HEK293T (cell line): ENCODE results near the gene CASKIN1.
"Not testable (repeated sequence)": the region's sequence is repeated elsewhere in the genome, so short reads cannot be mapped to it uniquely, and the experiment has no call there.

Experiments used
- CTCF ChIA-PET: fragments of 350-600 bp; formaldehyde crosslinking; extraction: SDS; loops from one replicate; lab custom pipeline; 2021; ENCODE audit warnings: antibody characterized with exemption, inconsistent platforms; lab: Yijun Ruan, JAX
- POLR2A ChIA-PET: fragments of 350-600 bp; formaldehyde crosslinking; extraction: SDS; loops from one replicate; lab custom pipeline; 2020; ENCODE audit warnings: antibody characterized with exemption, inconsistent platforms; lab: Yijun Ruan, JAX
- DNase-seq: peaks from one replicate; pipeline ENCODE4 v3.0.0; 2012; ENCODE audit warnings: mixed read lengths; ENCODE audit errors: extremely low spot score
- ARNT ChIP-seq: fragments of 450-650 bp; IDR thresholded peaks from 2 replicates; pipeline ENCODE4 v1.6.1; 2017; ENCODE audit warnings: mild to moderate bottlenecking
- BHLHE40 ChIP-seq: fragments of 450-650 bp; IDR thresholded peaks from 2 replicates; pipeline ENCODE4 v1.6.1; 2016; ENCODE audit warnings: mild to moderate bottlenecking, moderate library complexity, borderline replicate concordance
- CTBP1 ChIP-seq: fragments of 450-650 bp; IDR thresholded peaks from 2 replicates; pipeline ENCODE4 v1.6.1; 2016; ENCODE audit warnings: borderline replicate concordance
- ELF4 ChIP-seq: fragments of 450-650 bp; IDR thresholded peaks from 2 replicates; pipeline ENCODE4 v1.6.1; 2017; ENCODE audit warnings: antibody characterized with exemption
- FOXA1 ChIP-seq: fragments of 450-650 bp; IDR thresholded peaks from 2 replicates; pipeline ENCODE4 v1.6.1; 2016; ENCODE audit warnings: mild to moderate bottlenecking
- FOXK2 ChIP-seq: fragments of 450-650 bp; IDR thresholded peaks from 2 replicates; pipeline ENCODE4 v1.6.1; 2016; ENCODE audit warnings: mild to moderate bottlenecking
- FOXM1 ChIP-seq: fragments of 450-650 bp; IDR thresholded peaks from 2 replicates; pipeline ENCODE4 v1.6.1; 2017; ENCODE audit warnings: mild to moderate bottlenecking, borderline replicate concordance
- HDGF ChIP-seq: fragments of 450-650 bp; IDR thresholded peaks from 2 replicates; pipeline ENCODE4 v1.6.1; 2017; ENCODE audit warnings: antibody characterized with exemption, borderline replicate concordance
- L3MBTL2 ChIP-seq: fragments of 450-650 bp; conservative IDR thresholded peaks from 2 replicates; pipeline ENCODE4 v1.6.1; 2016; ENCODE audit warnings: mild to moderate bottlenecking
- LEF1 ChIP-seq: fragments of 450-650 bp; IDR thresholded peaks from 2 replicates; pipeline ENCODE4 v1.6.1; 2017; ENCODE audit warnings: mild to moderate bottlenecking, borderline replicate concordance
- NFRKB ChIP-seq: fragments of 450-650 bp; IDR thresholded peaks from 2 replicates; pipeline ENCODE4 v1.6.1; 2016; ENCODE audit warnings: mild to moderate bottlenecking, moderate library complexity
- PKNOX1 ChIP-seq: fragments of 450-650 bp; IDR thresholded peaks from 2 replicates; pipeline ENCODE4 v1.6.1; 2016
- SP1 ChIP-seq: fragments of 450-650 bp; IDR thresholded peaks from 2 replicates; pipeline ENCODE4 v1.6.1; 2017
- SUZ12 ChIP-seq: fragments of 450-650 bp; IDR thresholded peaks from 2 replicates; pipeline ENCODE4 v1.6.1; 2016; ENCODE audit warnings: mild to moderate bottlenecking
- TARDBP ChIP-seq: fragments of 450-650 bp; IDR thresholded peaks from 2 replicates; pipeline ENCODE4 v1.6.1; 2016
- ZNF384 ChIP-seq: fragments of 450-650 bp; IDR thresholded peaks from 2 replicates; pipeline ENCODE4 v1.6.1; 2016

Gene CASKIN1

DNA sequence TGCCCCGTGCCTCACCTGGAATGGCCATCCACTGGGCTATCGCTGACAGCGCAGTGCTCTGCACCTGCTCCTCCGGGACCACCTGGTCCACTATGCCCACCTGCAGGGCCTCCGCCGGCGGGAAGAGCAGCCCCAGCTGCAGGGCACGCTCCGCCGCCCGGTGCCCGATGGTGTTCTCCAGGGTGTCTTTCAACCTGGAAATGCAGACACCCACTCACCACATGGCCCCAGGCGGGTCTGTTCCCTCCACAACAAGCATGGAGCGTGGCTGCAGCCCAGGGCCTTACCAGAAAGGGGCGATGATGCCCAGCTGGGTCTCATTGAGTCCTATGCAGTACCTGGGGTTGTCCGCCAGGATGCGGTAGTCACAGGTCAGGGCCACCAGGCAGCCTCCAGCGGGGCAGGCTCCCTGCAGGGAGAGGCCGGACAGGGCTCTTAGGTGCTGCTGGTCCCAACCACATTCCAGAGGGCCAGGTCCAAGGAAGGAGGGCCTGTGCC, 46.7 kb upstream of the CASKIN1 start:
- no peak for TF ChIP-seq HDGF
- TF ChIP-seq LEF1, result no peak
- no peak for TF ChIP-seq SUZ12
- no peak for TF ChIP-seq L3MBTL2
- no peak for TF ChIP-seq CTBP1
- TF ChIP-seq ZNF384, result no peak
- no peak for TF ChIP-seq ARNT
- no peak for TF ChIP-seq PKNOX1
- TF ChIP-seq BHLHE40, result no peak
- no peak for TF ChIP-seq ELF4
- no peak for TF ChIP-seq FOXM1
- TF ChIP-seq FOXA1, result no peak
- no peak for TF ChIP-seq FOXK2
- no peak for TF ChIP-seq NFRKB
- ChIA-PET POLR2A (no interaction called here), CTCF (no interaction called here)
- no peak for DNase-seq

DNA sequence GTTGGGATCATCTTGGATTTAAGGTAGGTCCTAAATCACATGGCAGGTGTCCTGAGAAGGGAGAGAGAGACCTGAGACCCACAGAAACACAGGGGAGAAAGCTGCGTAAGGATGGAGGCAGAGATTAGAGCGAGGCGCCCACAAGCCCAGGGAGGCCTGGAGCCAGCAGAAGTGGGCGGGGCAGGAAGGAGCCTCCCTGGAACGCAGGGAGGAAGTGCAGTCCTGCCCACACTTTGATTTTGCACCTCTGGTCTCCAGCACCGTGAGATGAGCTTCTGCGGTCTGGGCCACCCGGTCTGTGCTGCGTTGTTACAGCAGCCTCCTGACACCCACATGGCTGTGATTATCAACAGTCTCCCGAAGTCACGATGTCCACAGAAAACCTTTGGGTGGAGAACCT, 46.2 kb upstream of the CASKIN1 start:
- no peak for DNase-seq
- CTCF ChIA-PET, result no interaction called here
- POLR2A ChIA-PET, result no interaction called here
- TF ChIP-seq BHLHE40 (no peak), L3MBTL2 (no peak), CTBP1 (no peak), TARDBP (no peak), PKNOX1 (no peak), HDGF (no peak), SUZ12 (no peak), FOXA1 (no peak), ARNT (no peak), ZNF384 (no peak), NFRKB (no peak), FOXK2 (no peak), FOXM1 (no peak), LEF1 (no peak), SP1 (no peak), ELF4 (no peak)

GRCh38 chr16:2240331-2240730, 43.9 kb upstream of the CASKIN1 start:
- ChIA-PET POLR2A (interaction anchor here (1.2 kb wide), 1 partner anchor 25 kb away, joined by 3 read pairs; no protein-coding TSS in a partner anchor), CTCF (interaction anchor here (1.1 kb wide), 1 partner anchor 11 kb away, joined by 5 read pairs; the partner anchor contains the start of gene ECI1)
- not testable (repeated sequence) for DNase-seq

GRCh38 chr16:2238838-2239675, 42.7 kb upstream of the CASKIN1 start:
- no peak for DNase-seq
- no peak for TF ChIP-seq BHLHE40
- TF ChIP-seq ZNF384, result no peak
- ChIA-PET CTCF (interaction anchor here (0.6 to 0.7 kb wide), 2 partner anchors 13 to 216 kb away, joined by 4 read pairs; partner anchors contain the start of gene ECI1), POLR2A (interaction anchor here (0.7 to 1.5 kb wide), 3 partner anchors 13 to 24 kb away, joined by 3 to 8 read pairs (median 4); partner anchors contain the start of genes ECI1 and PGP)

GRCh38 chr16:2238150-2238837, 41.9 kb upstream of the CASKIN1 start:
- CTCF ChIA-PET, result interaction anchor here (0.6 to 0.7 kb wide), 2 partner anchors 13 to 215 kb away, joined by 4 read pairs; partner anchors contain the start of gene ECI1
- DNase-seq, result no peak
- POLR2A ChIA-PET, result interaction anchor here (0.7 to 1.5 kb wide), 4 partner anchors 13 to 23 kb away, joined by 3 to 8 read pairs (median 4); partner anchors contain the start of genes ECI1 and PGP
- TF ChIP-seq ELF4 (no peak), PKNOX1 (no peak), HDGF (no peak), ZNF384 (no peak), FOXK2 (no peak), FOXA1 (no peak), SUZ12 (no peak), NFRKB (no peak), BHLHE40 (no peak), CTBP1 (no peak)
